ENCODE measurements around the gene FAM111B.

- no peak for TF ChIP-seq CTCF (IDR thresholded peaks at IDR 0.05; ENCODE audit: low read depth, low read length)
- TF ChIP-seq EZH2phosphoT487 (IDR thresholded peaks at IDR 0.05; ENCODE audit: low read depth): no peak
Observed at GRCh38 chr11:59173964-59174663, 67.1 kb downstream of the FAM111B start.

Data from OCI-LY3 (cell line).